ENCODE measurements around the gene ADARB1. TPM values are rescaled to one million over a fixed set of nuclear protein-coding genes. Genes with fewer than 3 reads are reported as not detected.

ADARB1 gene
- total RNA-seq, 1 experiment from 2014 or later, result 15.8 TPM

DNA sequence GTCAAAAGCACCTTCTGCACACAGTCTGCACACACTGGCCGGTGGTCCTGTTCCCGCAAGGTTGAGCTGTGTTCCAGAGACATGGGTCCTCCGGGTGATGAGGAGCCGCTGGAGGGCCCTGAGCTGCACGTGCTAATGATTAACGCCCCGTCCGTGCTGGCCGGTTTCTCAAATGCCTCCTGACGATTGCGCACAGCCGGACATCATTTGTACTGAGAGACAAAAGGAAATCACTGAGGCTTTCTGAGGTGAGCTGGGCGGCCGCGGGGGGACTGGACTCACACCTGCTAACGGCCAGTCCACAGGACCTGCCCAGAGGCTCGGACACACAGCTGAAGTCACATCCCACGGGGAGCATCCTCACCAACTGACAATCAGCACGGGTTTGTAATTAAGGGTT is 184.1 kb downstream of the ADARB1 start:
- no peak overlapping the region for H3K56ac ChIP-seq (ENCODE audit: insufficient read length, low read depth, low read length)
- no peak overlapping the region for H2BK20ac ChIP-seq (ENCODE audit: low read depth, low read length, poor library complexity, severe bottlenecking)
- no peaks in the 10 kb centered on the region for H3K79me2 ChIP-seq (ENCODE audit: insufficient read depth, low read length)
- no peak overlapping the region for H2BK5ac ChIP-seq (ENCODE audit: insufficient read length, low read length)
- no peak overlapping the region for H3K18ac ChIP-seq (ENCODE audit: insufficient read length, low read depth, low read length)
- no peaks in the 10 kb centered on the region for H3K9me3 ChIP-seq (ENCODE audit: control insufficient read depth, low read depth, low read length)
- H4K5ac ChIP-seq (ENCODE audit: insufficient read length, low read depth, low read length), result no peak overlapping the region
- peaks cover 5 to 13% (median 6%) of the 10 kb centered on the region in 3 experiments for H3K36me3 Mint-ChIP-seq (ENCODE audit: insufficient read depth in 1 of 3, low read depth in 3 of 3)
- no peak overlapping the region for H3K23ac ChIP-seq (ENCODE audit: insufficient read length, low read depth, low read length)
- H3K4ac ChIP-seq (ENCODE audit: low read depth, low read length), result no peak overlapping the region
- no peak overlapping the region for H3K14ac ChIP-seq (ENCODE audit: insufficient read depth, low read length)
- H3K4me1 ChIP-seq (ENCODE audit: insufficient read depth, low read length), result no peaks in the 10 kb centered on the region
- H3K27me3 ChIP-seq (ENCODE audit: insufficient read depth, low read length), result no peaks in the 10 kb centered on the region
- no peak overlapping the region for H2BK120ac ChIP-seq (ENCODE audit: low read depth, low read length, poor library complexity, severe bottlenecking)
- TF ChIP-seq, protein P1, sequence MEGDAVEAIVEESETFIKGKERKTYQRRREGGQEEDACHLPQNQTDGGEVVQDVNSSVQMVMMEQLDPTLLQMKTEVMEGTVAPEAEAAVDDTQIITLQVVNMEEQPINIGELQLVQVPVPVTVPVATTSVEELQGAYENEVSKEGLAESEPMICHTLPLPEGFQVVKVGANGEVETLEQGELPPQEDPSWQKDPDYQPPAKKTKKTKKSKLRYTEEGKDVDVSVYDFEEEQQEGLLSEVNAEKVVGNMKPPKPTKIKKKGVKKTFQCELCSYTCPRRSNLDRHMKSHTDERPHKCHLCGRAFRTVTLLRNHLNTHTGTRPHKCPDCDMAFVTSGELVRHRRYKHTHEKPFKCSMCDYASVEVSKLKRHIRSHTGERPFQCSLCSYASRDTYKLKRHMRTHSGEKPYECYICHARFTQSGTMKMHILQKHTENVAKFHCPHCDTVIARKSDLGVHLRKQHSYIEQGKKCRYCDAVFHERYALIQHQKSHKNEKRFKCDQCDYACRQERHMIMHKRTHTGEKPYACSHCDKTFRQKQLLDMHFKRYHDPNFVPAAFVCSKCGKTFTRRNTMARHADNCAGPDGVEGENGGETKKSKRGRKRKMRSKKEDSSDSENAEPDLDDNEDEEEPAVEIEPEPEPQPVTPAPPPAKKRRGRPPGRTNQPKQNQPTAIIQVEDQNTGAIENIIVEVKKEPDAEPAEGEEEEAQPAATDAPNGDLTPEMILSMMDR (conservative IDR thresholded peaks at IDR 0.05), result no peak
- no peak overlapping the region for H3T11ph ChIP-seq (ENCODE audit: low read length)
- H2BK15ac ChIP-seq (ENCODE audit: low read depth, low read length), result no peak overlapping the region
- H3K9me3 Mint-ChIP-seq, result no peaks in the 10 kb centered on the region; a peak in 1 of 5 replicates
- no peak overlapping the region for H2AFZ ChIP-seq (ENCODE audit: low read length)
- H3K79me1 ChIP-seq (ENCODE audit: insufficient read depth, low read depth, low read length, poor library complexity, severe bottlenecking), result no peaks in the 10 kb centered on the region
- H4K8ac ChIP-seq (replicated peaks; ENCODE audit: insufficient read length, low read depth, low read length), result no peak overlapping the region
- no peak overlapping the region for H4K91ac ChIP-seq (ENCODE audit: insufficient read length, low read depth, low read length)
- peak; percentile 28 for DNase-seq
- H3K4me2 ChIP-seq (ENCODE audit: insufficient read depth, insufficient read length, low read length), result no peak overlapping the region
- H4K20me1 ChIP-seq (ENCODE audit: control insufficient read depth, insufficient read depth, insufficient read length), result no peaks in the 10 kb centered on the region
- no peaks in the 10 kb centered on the region for H3K23me2 ChIP-seq (ENCODE audit: insufficient read length, low read depth, low read length, poor library complexity, severe bottlenecking)
- peaks cover 0 to 8% of the 10 kb centered on the region in 2 experiments; a peak in 1 of 4 replicates for H3K4me1 Mint-ChIP-seq
- H2AK5ac ChIP-seq (ENCODE audit: insufficient read length, low read length), result no peak overlapping the region
- no CpG with 5 or more reads among the region's 19 CpGs for WGBS (ENCODE audit: extremely low coverage, insufficient read length, low lambda C conversion rate)
- no peak overlapping the region; a peak in 1 of 7 replicates for H3K27ac Mint-ChIP-seq
- H3K9ac ChIP-seq (ENCODE audit: extremely low read depth, insufficient read length, low read length), result no peak overlapping the region
- no peak overlapping the region for H3K27ac ChIP-seq (ENCODE audit: insufficient read length, low read depth, low read length)
- H3K4me3 Mint-ChIP-seq, result no peak overlapping the region
- no peak overlapping the region for H2BK12ac ChIP-seq (ENCODE audit: insufficient read length, low read depth, low read length)
- H3K27me3 Mint-ChIP-seq (ENCODE audit: low read depth), result peaks cover 5% of the 10 kb centered on the region
